Ovary (tissue), 3 donors: ENCODE results near the gene PAQR5.

Experiments used
- CTCF ChIP-seq, 3 donors: fragments of 450-650 bp in 2 of 3; fragments of 200-600 bp in 1 of 3; IDR thresholded peaks; one replicate each; pipeline versions ENCODE4 v1.5.1 to v1.8.0; 2016 to 2022; ENCODE audit warnings: antibody characterized with exemption in 3 of 3, mild to moderate bottlenecking in 1 of 3
- POLR2A ChIP-seq: fragments of 450-650 bp; IDR thresholded peaks from one replicate; pipeline ENCODE4 v1.6.1; 2017; ENCODE audit warnings: antibody characterized with exemption, mild to moderate bottlenecking, moderate library complexity
- donor health status: DM: no; HTN: no; CAD: no.

GRCh38 chr15:69375151-69375790 lies 76.6 kb downstream of the PAQR5 start:
- TF ChIP-seq CTCF (IDR thresholded peaks at IDR 0.05) (no peak), POLR2A (no peak)
